ENCODE measurements around the gene CDK17.
"Not testable (repeated sequence)": the region's sequence is repeated elsewhere in the genome, so short reads cannot be mapped to it uniquely, and the experiment has no call there.

The CDK17 gene

DNA sequence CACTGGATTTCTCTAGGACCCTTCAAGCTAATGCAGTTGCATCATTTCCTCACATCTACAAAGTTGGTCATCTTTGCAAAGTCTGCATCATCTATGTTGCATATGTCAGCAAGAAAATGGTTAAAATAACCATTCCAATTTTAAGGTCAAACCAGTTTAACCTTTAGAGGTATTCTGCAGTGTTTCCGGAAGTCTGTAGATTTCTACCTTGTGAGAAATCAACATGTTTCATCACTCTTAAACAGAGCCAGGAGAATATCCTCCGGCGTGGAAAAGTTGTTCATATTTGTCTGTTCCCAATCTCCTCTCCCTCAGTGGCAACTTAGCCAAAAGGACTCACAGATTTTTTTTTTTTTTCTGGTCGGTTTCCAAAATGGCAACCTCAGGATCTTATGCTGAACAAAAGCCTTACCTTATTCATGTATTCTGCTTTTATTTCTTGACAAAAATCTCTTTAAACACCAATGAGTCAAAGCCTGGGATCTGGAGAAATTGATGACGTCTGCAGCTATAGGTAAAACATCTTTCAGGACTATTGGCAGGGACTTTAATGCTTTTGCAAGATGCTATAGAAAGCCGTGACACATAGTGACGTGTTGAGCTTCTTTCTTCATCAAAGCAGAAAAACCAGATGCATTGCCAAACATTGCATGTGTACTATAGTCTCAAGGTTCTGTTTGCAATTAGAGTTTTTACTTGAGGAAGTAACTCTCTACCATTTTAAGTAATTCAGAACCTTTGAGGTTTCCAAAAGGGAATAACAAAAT is 16.0 kb upstream of the CDK17 start:
- DNase-seq = peak; percentile 76

DNA sequence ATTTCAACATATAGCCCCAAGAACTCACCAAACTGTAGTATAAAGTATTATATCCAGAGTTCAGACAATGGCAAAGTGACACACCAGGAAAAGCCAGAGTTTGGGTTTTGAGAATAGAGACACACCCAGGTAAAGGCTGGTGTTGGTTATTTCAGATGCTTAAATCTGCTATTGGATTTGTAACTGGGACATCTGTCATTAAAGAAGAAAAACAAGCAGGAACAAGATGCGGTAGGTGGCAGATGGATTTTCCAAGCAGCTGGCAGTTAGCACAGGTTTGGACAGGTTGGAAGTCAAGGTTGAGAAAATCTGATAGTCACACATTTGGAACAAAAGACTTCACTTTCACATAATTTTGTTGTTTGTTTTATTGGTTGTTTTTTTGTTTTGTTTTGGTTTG is 14.4 kb upstream of the CDK17 start:
- DNase-seq = no peak

DNA sequence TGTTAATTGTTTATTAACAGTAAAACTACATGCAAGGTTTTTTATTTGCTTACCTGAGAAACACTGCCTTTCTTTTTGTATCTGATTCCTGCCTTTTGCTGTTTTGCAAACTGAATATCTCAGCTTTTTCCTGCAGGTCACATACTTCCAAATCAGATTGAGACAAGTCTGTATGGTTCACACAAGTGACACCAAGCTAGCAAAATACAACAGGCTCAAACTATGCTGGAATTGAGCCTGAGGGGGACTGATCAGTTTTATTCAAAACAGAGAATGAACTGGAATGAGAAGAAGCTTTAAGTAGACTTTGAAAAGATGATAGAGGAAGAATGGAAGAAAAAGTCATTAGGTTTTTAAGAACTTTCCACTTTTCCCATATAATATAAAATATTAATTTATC is 12.2 kb upstream of the CDK17 start:
- DNase-seq = no peak

DNA sequence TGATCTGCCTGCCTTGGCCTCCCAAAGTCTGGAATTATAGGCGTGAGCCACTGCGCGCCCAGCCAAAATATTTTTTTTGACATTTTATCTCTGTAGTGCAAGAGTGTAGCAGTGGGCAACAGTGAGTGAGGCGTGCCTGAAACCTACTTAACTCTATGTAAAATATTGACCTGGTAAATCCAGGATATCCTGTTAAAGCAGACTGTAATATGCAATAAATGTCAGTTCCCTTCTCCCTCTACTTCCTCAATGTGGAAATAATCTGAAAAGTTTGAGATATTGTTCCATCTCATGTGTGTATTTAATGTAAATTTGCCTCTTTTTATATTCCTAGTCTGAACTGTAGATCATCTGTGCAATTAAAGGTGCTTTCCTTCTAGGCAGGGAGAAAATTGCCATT is 9.5 kb upstream of the CDK17 start:
- no peak for DNase-seq

DNA sequence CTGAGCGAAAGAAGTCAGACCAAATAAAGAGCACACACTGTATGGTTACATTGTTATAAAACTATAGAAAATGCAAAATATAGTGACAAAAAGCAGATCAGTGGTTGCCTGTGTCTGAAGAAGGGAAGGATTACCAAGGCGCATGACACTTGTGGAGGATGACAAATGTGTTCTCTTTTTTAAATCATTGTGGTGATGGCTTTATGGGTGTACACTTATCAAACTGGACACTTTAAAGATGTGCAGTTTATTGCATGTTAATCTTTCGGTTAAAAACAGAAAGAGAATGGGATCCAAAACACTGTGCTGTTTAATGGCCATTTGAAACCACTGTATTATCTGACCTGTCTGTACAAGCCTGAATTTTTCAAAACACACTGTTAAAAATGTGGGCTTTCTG is 8.8 kb upstream of the CDK17 start:
- no peak for DNase-seq

DNA sequence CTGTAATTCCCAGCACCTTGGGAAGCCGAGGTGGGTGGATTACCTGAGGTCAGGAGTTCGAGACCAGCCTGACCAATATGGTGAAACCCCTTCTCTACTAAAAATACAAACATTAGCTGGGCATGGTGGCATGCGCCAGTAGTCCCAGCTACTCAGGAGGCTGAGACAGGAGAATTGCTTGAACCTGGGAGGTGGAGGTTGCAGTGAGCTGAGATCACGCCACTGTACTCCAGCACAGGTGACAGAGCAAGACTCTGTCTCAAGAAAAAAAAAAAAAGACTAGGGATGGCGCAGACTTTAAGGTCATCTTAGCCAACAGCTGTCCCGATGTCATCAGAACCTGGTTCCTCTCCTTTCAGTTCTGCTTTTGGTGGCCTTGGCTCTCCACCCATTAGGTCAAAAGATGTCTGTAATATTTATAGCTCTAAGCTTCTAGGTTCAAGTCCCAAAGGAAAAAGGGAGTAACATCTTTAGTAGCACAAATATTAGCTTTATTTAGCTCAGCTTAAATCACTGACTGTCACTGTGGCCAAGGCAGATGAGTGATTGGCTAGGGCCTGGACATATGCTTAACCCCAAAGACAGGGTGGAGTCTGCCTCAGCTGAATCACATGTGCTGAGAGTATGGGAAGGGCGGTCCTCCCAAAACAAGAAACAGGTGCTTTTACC is 7.3 kb upstream of the CDK17 start:
- not testable (repeated sequence) for DNase-seq

DNA sequence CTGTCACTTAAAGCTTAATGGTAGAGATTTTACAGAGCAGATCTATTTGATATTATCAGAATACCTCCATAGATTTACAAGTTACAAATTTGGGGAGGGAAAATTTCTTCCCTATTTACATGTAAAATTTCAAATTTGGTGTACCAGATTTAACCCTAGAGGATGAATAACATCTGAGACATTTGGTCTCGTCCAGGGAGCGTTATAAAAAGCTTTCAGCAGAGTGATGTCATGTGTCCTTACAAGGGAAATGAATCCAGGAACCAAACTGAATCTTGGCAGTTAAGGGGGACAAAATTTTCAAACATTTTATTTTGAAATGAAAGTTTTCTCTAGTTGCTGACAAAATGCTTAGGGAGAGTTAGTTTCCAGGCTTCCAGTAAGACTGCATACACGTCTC is 4.5 kb upstream of the CDK17 start:
- peak; percentile 51 for DNase-seq

DNA sequence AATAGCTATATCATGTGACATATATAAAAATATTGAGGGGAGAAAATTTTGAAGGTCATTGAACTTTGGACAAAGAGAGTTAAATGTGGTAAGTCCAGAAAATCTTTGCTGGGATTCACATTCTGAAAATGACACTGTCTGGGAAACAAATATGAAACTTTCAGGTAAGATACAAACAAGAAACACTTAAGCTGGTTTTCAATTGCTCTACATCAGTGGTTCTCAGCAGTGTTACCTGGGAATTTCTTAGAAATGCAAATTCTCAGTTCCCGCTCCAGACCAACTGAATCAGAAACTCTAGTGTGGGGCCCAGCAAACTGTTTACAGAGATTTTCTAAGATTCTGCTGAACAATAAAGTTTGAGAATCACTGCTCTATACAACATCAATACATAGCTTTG is 3.6 kb upstream of the CDK17 start:
- DNase-seq = no peak

DNA sequence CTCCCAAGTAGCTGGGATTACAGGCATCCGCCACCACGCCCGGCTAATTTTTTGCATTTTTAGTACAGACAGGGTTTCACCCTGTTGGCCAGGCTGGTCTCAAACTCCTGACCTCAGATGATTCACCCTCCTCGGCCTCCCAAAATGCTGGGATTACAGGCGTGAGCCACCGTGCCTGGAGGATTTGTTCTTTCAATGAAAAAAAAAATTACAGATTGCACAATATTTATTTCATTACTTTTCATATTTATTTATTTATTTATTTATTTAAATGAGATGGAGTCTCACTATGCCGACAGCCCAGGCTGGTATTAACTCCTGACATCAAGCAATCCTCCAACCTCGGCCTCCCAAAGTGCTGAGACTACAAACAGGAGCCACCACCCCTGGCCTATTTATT is 2.3 kb upstream of the CDK17 start:
- DNase-seq = peak; percentile 31

DNA sequence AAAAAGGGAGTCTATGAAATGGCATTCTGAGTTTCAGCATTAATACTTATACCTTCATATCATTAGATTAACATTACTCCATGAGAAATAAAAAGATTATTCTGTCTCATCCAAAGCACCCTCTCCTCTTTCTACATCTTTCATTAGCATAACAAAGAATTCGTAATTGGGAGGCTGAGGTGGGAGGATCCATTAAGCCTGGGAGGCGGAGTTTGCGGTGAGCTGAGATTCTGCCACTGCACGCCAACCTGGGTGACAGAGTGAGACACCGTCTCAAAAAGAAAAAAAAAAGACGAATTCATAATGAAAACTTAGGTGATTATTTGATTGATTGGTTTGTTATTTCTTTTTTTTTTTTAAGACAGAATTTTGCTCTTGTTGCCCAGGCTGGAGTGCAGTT is 1.8 kb upstream of the CDK17 start:
- DNase-seq = no peak

DNA sequence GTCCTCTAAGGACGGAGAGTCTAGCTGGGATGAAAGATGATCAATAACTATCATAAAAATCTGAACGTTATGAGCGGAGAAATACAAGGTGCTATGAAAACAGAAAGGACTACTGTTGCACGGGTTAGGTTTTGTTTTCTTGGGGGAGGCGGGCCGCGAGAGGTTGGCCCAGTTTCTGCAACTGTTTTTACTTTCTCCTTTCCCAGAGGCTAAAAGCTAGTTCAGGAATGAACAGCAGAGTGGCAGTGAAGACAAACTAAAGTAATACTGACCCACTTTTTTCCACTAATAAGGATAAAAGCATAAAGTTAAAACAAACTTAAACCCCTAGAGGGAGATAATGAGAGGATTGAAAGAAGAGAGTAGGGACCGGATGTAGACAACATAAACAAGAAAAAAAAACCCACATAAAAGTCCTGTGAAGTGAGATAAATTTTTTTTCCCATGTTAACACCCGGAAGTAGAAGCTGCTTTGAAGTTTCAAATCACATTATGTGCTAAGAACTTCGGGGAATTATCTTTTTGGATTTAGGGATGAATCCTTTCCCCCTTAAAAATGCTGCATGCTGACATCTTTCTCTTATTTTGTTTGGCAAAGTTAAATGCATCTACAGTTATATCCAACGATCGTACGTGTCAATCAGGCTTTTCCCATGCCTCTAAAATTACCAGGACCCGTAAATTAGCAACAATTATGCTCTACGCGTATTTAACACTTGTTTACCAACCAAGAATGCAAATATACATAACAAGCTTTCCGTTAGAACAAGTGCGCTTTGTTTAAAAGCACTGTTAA is 1.0 kb upstream of the CDK17 start:
- DNase-seq = peak; percentile 92

DNA sequence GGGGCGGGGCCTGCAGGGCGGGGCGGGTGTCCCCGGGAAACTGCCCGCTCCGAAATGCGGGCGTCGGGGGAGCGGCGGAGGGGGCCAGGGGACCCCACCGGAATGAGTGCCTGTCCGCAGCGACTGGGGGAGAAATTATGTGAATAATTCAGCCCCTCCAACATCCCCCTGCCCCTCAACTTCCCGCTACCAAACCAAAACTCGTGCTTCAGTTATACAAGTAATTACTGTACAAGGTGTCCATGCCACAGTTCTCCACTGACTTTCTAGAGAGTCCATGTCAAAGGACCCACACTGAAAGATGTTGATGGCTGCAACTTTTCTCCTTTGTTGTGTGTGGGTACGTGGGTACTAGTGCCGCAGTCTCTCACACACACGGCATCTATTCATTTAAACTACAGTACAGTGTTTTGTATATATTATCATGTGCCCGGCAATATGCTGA is 414 bp upstream of the CDK17 start:
- DNase-seq = no peak

DNA sequence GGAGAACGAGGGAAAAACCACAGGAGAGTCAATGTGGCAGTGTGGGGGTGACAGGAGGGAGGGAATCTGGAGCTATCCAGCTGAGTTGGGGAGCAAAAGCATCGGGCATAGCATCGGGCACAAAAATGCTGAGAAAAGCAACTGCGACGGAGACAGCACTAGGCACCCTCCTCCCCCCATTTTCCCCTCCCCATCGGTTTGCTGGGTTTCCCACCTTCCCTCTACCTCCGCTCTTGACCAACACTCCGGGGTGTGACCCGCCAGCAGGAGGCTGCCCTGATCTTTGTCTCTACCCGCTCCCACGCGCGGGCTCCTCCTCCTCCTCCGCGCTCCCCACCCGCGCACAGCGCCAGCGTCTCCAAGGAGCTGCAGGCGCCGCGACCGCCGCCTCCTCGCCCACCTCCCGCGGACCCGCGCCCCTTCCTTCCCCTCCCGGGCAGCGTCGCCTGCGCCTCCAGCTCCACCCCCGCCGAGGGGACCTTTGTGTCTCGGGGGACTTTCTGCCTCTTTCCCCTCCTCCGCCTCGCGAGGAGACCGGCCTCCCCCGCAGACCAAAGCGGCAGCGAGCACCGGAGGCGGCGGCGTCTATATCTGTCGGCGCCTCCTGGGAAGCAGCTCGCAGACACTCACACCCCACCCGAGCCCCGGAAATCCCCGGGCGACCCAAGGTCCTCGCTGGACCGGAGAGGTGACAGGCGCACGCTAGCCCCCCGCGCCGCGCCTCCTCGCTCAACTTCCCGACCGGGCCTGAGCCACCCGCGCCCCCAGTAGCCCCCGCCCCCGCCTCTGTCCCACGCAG is 920 bp downstream of the CDK17 start:
- peak; percentile 67 for DNase-seq

DNA sequence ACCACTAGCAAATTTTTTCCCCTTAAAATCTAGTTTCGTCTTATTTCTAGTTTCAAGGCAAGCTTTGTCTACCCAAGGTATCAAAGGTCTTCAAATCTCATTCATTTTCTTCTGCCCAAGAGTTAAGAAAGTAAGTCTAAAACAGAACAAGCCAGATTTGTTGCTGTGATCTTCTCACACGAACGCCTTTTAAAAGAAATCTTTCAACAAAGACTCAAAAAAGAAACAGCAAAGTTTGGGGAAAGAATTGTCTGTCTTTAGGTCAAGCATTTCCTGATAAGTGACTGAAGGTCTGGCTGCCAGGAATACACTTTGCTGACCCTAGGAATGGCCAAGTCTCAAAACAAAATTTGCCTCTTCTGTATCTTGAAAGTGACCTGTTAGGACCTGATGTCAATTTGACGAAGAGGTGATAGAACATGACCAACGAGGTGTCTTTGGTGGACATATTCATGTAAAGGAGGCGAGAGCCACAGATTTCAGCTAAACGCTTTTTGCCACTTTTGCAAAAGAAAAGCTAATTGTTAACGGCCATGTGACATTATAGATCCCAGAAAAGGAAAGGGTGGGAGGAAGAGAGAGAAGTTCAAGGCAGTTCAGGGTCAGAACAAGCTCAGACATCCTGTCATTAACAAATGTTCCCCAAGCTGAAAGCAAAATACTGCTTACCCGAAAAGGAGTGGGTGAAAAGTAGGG is 1.7 kb downstream of the CDK17 start:
- DNase-seq = no peak

DNA sequence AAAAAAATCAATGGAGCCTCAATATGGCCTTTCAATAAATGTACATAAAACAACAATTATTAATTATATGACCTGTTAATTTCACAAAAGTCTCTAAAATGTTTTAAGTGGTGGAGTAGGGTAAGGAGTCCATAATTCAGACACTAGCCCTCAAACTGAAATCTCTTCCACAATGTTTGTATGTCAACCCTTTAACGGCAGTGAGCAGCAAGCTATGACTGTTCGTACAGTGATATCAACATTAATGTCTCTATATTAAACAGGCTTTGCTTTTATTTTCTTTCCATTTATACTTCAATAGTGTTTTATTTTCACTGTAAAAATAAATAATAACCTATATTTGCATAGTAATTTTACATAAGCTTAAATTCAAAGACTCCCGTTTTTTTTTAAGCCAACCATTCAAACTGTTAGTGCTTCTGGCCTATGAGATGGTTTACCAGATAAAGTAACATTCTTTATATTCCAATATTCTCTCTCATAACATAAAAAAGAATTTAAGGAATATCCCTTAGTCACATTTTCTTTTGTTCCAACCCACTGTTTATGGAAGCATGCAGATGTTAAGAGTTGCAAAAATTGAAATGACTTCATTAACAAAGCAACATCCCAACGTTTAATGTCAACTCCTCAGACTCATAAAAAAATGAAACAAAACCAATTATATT is 2.3 kb downstream of the CDK17 start:
- DNase-seq = peak; percentile 42

DNA sequence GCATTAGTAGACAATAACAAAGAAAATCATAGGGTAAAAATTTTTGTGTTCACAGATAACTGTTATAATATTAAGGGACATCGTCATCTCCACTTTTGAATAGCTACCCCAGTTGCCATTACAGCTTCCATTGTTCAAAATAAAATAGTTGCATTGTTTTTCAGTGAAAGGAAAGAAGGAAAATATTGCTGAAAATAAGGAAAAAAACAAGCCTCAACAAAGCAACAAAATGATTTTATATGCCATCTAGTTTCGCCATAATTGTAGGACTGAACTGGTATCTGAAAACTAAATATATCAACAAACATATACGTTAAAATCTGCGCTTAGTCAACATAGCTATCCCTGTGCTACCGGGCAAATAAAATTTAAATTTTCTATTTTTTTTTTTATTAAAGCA is 3.3 kb downstream of the CDK17 start:
- no peak for DNase-seq

DNA sequence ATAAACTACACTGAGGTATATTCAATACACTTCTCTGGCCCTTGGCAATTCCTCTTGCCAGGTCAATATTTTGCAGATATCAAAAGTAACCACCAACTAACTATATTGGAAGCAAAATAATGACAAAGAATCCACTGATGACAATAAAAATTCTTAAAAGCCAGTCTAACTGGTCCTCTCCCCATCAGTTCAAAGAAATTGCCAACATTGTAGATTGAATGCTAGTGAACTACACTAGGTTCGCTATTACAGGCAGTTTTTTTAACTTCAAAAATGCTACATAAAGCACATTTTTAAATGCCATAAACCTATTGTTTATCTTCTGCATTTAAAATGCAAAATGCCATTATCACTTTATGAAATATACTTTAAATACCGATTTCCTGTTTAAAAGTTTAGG is 4.0 kb downstream of the CDK17 start:
- no peak for DNase-seq

DNA sequence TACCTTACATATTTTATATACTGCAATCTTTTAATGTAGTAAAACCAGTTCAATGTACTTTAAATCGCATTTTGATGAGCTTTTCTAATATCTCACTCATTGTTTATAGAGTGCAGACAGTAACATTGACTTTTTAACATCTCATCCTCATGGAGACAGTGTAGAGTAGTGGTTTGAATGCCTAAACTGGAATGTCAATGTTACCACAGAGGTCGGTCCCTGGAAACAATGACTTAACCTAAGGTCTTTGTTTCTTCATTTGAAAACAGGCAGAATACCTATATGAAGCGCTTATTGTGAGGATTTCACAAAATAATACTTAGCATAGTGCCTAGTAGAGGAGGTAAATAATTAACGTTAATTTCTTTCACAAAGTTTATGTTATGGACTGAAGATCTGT is 5.0 kb downstream of the CDK17 start:
- DNase-seq = peak; percentile 21

DNA sequence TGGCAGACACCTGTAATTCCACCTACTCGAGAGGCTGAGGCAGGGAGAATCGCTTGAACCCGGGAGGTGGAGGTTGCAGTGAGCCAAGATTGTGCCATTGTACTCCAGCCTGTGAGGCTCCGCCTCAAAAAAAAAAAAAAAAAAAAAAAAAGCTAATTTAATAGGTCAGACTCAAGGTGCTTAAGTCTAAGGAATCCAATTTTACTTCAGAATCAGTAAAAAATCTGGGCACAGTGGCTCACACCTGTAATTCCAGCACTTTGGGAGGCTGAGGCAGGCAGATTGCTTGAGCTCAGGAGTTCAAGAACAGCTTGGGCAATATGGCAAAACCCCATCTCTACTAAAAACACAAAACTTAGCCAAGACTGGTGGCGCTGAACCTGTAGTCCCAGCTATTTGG is 7.0 kb downstream of the CDK17 start:
- DNase-seq = not testable (repeated sequence)

DNA sequence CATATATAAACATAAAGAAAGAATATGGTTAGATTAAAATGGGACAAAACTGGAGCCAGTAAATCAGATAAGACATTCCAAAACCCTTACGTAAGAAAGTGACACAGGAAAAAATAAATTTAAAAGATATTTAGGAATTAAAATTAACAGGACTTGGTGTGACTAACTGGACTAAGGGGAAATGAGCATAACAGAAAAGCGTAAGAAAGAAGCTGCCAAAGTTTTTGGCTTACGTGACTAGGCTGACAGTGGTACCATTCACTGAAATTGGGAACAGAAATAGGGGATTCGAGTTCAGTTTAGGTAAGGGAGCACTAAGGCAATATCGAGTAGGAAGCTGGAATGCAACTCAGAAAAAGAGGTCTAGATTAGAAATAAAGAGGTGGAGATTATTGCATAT is 7.8 kb downstream of the CDK17 start:
- DNase-seq = no peak

DNA sequence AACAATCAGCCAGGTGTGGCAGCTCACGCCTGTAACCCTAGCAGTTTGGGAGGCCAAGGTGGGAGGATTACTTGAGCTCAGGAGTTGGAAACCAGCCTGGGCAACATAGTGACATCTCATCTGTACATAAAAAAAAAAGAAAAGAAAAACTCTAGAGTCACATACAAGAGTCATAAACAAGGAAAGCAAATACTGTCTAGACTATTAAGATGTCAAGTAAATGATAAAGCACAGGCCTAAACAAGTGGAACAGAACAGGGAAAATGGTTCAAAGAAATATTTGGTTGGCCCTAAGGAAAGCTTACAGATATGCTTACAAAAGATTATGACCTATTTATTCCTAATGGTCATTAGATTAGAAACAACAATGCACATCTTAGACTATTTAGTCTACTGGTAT is 12.3 kb downstream of the CDK17 start:
- no peak for DNase-seq

DNA sequence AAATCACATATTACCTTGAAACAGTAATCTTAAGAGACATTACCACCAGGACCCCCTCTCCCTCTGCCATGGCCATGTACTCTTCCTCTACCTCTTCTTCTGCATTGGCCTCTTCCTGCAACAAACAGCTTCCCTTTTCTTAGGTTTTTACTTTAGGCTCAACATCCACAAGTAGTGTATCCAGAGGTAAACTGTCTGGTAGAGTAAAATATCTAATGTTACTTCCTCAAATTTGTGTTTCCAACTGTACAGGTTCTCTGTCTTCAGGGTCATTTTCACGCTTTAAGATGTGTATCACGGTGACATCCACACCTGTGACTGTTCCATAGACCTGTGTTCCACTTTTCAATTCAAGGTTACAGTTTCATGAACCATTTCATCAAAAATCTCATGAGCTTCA is 13.4 kb downstream of the CDK17 start:
- DNase-seq = no peak
